K562 (cell line): Measurements from ENCODE around the gene SMIM29. TPM values are rescaled to one million over a fixed set of nuclear protein-coding genes. Genes with fewer than 3 reads are reported as not detected.
A peak's percentile ranks its signal among the peaks of the same experiment; 100 is the strongest.

Source experiments
- CHCHD3 ChIP-seq: fragments of 250-450 bp; sonication (Bioruptor Pico); IDR thresholded peaks from 2 replicates; pipeline ENCODE4 v2.1.2; 2022; ENCODE audit warnings: mild to moderate bottlenecking
- CREB5 ChIP-seq: fragments of 250-450 bp; sonication (Bioruptor Pico); IDR thresholded peaks from 2 replicates; pipeline ENCODE4 v1.5.0; 2020; ENCODE audit warnings: mild to moderate bottlenecking
- GMEB1 ChIP-seq: fragments of 250-450 bp; sonication (Bioruptor Pico); IDR thresholded peaks from 2 replicates; pipeline ENCODE4 v1.4.0; 2020; ENCODE audit warnings: mild to moderate bottlenecking
- HOXB6 ChIP-seq: fragments of 250-450 bp; sonication (Bioruptor Pico); IDR thresholded peaks from 2 replicates; pipeline ENCODE4 v1.5.1; 2022; ENCODE audit warnings: mild to moderate bottlenecking, borderline replicate concordance
- KDM5B ChIP-seq: fragments of 200-600 bp; sonication (generic); IDR thresholded peaks from 2 replicates; pipeline ENCODE4 v1.6.1; 2012; ENCODE audit warnings: low read depth, mild to moderate bottlenecking, moderate library complexity, low read length, control low read depth, inconsistent platforms; ENCODE audit not compliant: insufficient replicate concordance
- MYC ChIP-seq, 2 experiments: fragments of 250-450 bp in 1 of 2; sonication (Bioruptor Pico) in 1 of 2; IDR thresholded peaks; 2 replicates each; pipeline versions ENCODE4 v1.5.1 to v1.6.1; 2012 to 2021; ENCODE audit warnings: low read depth in 2 of 2, borderline replicate concordance in 1 of 2, improper control_type of control experiment in 1 of 2, low read length in 1 of 2, mild to moderate bottlenecking in 1 of 2, moderate library complexity in 1 of 2
- NKRF ChIP-seq: fragments of 450-650 bp; IDR thresholded peaks from 2 replicates; pipeline ENCODE4 v1.6.1; 2016; ENCODE audit warnings: borderline replicate concordance
- PCBP2 ChIP-seq: fragments of 200-400 bp; formaldehyde crosslinking; IDR thresholded peaks from 2 replicates; pipeline ENCODE4 v1.6.1; 2018; ENCODE audit warnings: low read length, low read depth, mild to moderate bottlenecking, moderate library complexity; ENCODE audit not compliant: poor library complexity, severe bottlenecking
- PML ChIP-seq: IDR thresholded peaks from 2 replicates; pipeline ENCODE4 v1.6.1; 2012; ENCODE audit warnings: low read length, inconsistent platforms
- RBM15 ChIP-seq: fragments of 200-400 bp; formaldehyde crosslinking; IDR thresholded peaks from 2 replicates; pipeline ENCODE4 v1.6.1; 2018; ENCODE audit warnings: mild to moderate bottlenecking, low read length, moderate library complexity; ENCODE audit not compliant: insufficient read depth
- U2AF1 ChIP-seq: fragments of 200-400 bp; formaldehyde crosslinking; optimal IDR thresholded peaks from 2 replicates; pipeline ENCODE3; 2017; ENCODE audit warnings: mild to moderate bottlenecking, low read depth, low read length, moderate library complexity
- XRCC3 ChIP-seq: fragments of 450-650 bp; IDR thresholded peaks from 2 replicates; pipeline ENCODE4 v1.6.1; 2017; ENCODE audit warnings: mild to moderate bottlenecking, moderate library complexity
- ZBTB9 ChIP-seq: fragments of 450-650 bp; formaldehyde crosslinking; IDR thresholded peaks from 2 replicates; pipeline ENCODE4 v1.4.0; 2020; ENCODE audit warnings: mild to moderate bottlenecking, moderate library complexity
- ZKSCAN1 ChIP-seq: fragments of 150-350 bp; IDR thresholded peaks from 2 replicates; pipeline ENCODE4 v1.6.1; 2016; ENCODE audit warnings: low read depth, low read length
- ZNF133 ChIP-seq: fragments of 250-450 bp; sonication (Bioruptor Pico); IDR thresholded peaks from 2 replicates; pipeline ENCODE4 v1.4.0; 2020; ENCODE audit warnings: mild to moderate bottlenecking
- ZNF507 ChIP-seq: conservative IDR thresholded peaks from 2 replicates; pipeline ENCODE4 v1.6.1; 2017; ENCODE audit warnings: missing genetic modification characterization, missing compliant biosample characterization
- ZNF589 ChIP-seq: fragments of 200-800 bp; sonication (Bioruptor generic); IDR thresholded peaks from 2 replicates; pipeline ENCODE4 v1.6.1; 2016; ENCODE audit warnings: low read depth, missing genetic modification characterization, missing compliant biosample characterization
- ZNF695 ChIP-seq: fragments of 450-650 bp; formaldehyde crosslinking; IDR thresholded peaks from 2 replicates; pipeline ENCODE4 v1.4.0; 2020; ENCODE audit warnings: mild to moderate bottlenecking, moderate library complexity
- polyA plus RNA-seq, 8 experiments: library from polyadenylated mRNA; depleted of rRNA in 4 of 8; stranded (reverse) in 5 of 8; unstranded in 3 of 8; fragments of >200 nt; fragmentation: Nextera tagmentation in 2 of 8; fragmentation: Illumina TruSeq in 1 of 8; extraction: Ambion mirVana in 2 of 8; extraction: Trizol in 1 of 8; gene quantifications; 2 replicates each; pipeline versions ENCODE4 v1.2.1 to v1.2.3, GENCODE V29; 2011 to 2014; ENCODE audit warnings: inconsistent platforms in 1 of 8, missing spikeins in 1 of 8
- total RNA-seq, 7 experiments: library from RNA; depleted of rRNA in 6 of 7; stranded (reverse); fragments of >200 nt in 6 of 7; fragmentation: Illumina TruSeq in 2 of 7; extraction: Trizol in 2 of 7; gene quantifications; 2 replicates each; pipeline versions ENCODE4 v1.2.1 to v1.2.3, GENCODE V29; 2011 to 2021; ENCODE audit warnings: low replicate concordance in 1 of 7
- TF ChIP-seq, protein P1 (sequence below): fragments of 450-650 bp; IDR thresholded peaks from 2 replicates; pipeline ENCODE4 v1.6.1; 2016; ENCODE audit warnings: antibody characterized with exemption

SMIM29 gene
- total and polyA plus RNA-seq, 9 of the 15 experiments (the other 6 are each of a cell fraction or from before 2014, with no cell fraction given): 6.5 to 36.7 (median 20.9) TPM

GRCh38 chr6:34237722-34238584 is 10.9 kb downstream of the SMIM29 start (continued):
- TF ChIP-seq, protein P1, sequence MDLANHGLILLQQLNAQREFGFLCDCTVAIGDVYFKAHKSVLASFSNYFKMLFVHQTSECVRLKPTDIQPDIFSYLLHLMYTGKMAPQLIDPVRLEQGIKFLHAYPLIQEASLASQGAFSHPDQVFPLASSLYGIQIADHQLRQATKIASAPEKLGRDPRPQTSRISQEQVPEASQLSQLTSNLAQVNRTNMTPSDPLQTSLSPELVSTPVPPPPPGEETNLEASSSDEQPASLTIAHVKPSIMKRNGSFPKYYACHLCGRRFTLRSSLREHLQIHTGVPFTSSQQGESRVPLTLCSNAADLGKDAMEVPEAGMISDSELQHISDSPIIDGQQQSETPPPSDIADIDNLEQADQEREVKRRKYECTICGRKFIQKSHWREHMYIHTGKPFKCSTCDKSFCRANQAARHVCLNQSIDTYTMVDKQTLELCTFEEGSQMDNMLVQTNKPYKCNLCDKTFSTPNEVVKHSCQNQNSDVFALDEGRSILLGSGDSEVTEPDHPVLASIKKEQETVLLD: peak; percentile 38; the same call in 1 of the 2 replicates
- TF ChIP-seq ZNF133 (CRISPR knock-in tag) (no peak), GMEB1 (CRISPR knock-in tag) (no peak), U2AF1 (peak; percentile 98), NKRF (peak; percentile 38; the same call in 1 of the 2 replicates), RBM15 (no peak), PML (no peak), KDM5B (peak; percentile 75), ZNF589 (CRISPR knock-in tag) (peak; percentile 73; the same call in 1 of the 2 replicates), CREB5 (CRISPR knock-in tag) (no peak), ZNF507 (no peak), XRCC3 (no peak), CHCHD3 (CRISPR knock-in tag) (no peak), MYC (IDR thresholded peaks at IDR 0.05; ENCODE audit: low read depth, low read length) (peak; percentile 100), MYC (CRISPR knock-in tag; IDR thresholded peaks at IDR 0.05; ENCODE audit: borderline replicate concordance, low read depth) (peak; percentile 89), ZNF695 (CRISPR knock-in tag) (no peak), PCBP2 (no peak), ZBTB9 (CRISPR knock-in tag) (0 out of 2 replicates have a peak, but pooled peaks have one; percentile 7), ZKSCAN1 (peak; percentile 83), HOXB6 (CRISPR knock-in tag) (no peak)
